A549 (cell line): Measurements from ENCODE around the gene NHEJ1. TPM values are rescaled to one million over a fixed set of nuclear protein-coding genes. Genes with fewer than 3 reads are reported as not detected.

ENCODE experiments used
- ATAC-seq, 2 experiments: fragments of 200-7000 bp in 1 of 2; fragments of >200 bp in 1 of 2; cut with Nextera tagmentation in 1 of 2; cut with Tn5 transposase in 1 of 2; 3 replicates each; pipeline versions ENCODE4 v1.8.0 to v1.9.1; 2018 to 2020; ENCODE audit warnings: mild to moderate bottlenecking in 1 of 2, moderate library complexity in 1 of 2
- CTCF ChIA-PET: fragments of 300-600 bp; sonication (Branson Sonifier 250); formaldehyde crosslinking; extraction: SDS; loops from one replicate; lab custom pipeline; 2021; ENCODE audit warnings: antibody characterized with exemption, inconsistent platforms; lab: Yijun Ruan, JAX
- POLR2A ChIA-PET: fragments of 350-600 bp; formaldehyde crosslinking; extraction: SDS; loops from one replicate; lab custom pipeline; 2021; ENCODE audit warnings: antibody characterized with exemption, inconsistent platforms; lab: Yijun Ruan, JAX
- DNase-seq, 2 experiments: peaks; one replicate each; pipeline versions ENCODE4 v3.0.0 to v3.0.0-alpha.2; 2011 to 2016; ENCODE audit warnings: low read depth in 1 of 2, low spot score in 1 of 2
- FAIRE-seq: peaks from 2 replicates; lab custom pipeline; 2011; peaks lifted over from hg19 to GRCh38; lab: Jason Lieb, UNC
- H3K27ac ChIP-seq, 2 experiments: fragments of >200 bp; sonication (Bioruptor Twin); formaldehyde crosslinking; 3 replicates each; pipeline ENCODE4 v1.5.1; 2016 to 2017
- H3K4me1 ChIP-seq: fragments of >200 bp; sonication (Bioruptor Twin); formaldehyde crosslinking; 3 replicates; pipeline ENCODE4 v1.6.1; 2016
- H3K4me2 ChIP-seq: fragments of >200 bp; sonication (Bioruptor Twin); formaldehyde crosslinking; 3 replicates; pipeline ENCODE4 v1.6.1; 2016
- H3K4me3 ChIP-seq: fragments of >200 bp; sonication (Bioruptor Twin); formaldehyde crosslinking; 3 replicates; pipeline ENCODE4 v1.5.1; 2016
- H3K9me3 ChIP-seq: fragments of >200 bp; sonication (Bioruptor Twin); formaldehyde crosslinking; 3 replicates; pipeline ENCODE4 v1.6.1; 2016
- BCL3 ChIP-seq: fragments of >200 bp; sonication (Bioruptor Twin); formaldehyde crosslinking; IDR thresholded peaks from 3 replicates; pipeline ENCODE4 v1.6.1; 2016
- BHLHE40 ChIP-seq: IDR thresholded peaks from 2 replicates; pipeline ENCODE4 v1.6.1; 2012; ENCODE audit warnings: low read depth, low read length, inconsistent platforms
- CBX2 ChIP-seq: fragments of 200-600 bp; sonication (generic); IDR thresholded peaks from 2 replicates; pipeline ENCODE4 v1.6.1; 2016; ENCODE audit warnings: low read depth, mild to moderate bottlenecking, borderline replicate concordance
- EHF ChIP-seq: fragments of 250-450 bp; sonication (Bioruptor Pico); IDR thresholded peaks from 2 replicates; pipeline ENCODE4 v1.5.0; 2020; ENCODE audit warnings: mild to moderate bottlenecking
- EHMT2 ChIP-seq: fragments of 200-600 bp; sonication (generic); IDR thresholded peaks from 2 replicates; pipeline ENCODE4 v1.6.1; 2016; ENCODE audit warnings: antibody characterized with exemption, low read depth, mild to moderate bottlenecking, moderate library complexity
- EP300 ChIP-seq, 2 experiments: fragments of >200 bp; sonication (Bioruptor Twin); formaldehyde crosslinking; IDR thresholded peaks; 2 replicates in 1 of 2; 3 replicates in 1 of 2; pipeline ENCODE4 v1.6.1; 2016 to 2017
- ESRRA ChIP-seq: fragments of 150-350 bp; IDR thresholded peaks from 2 replicates; pipeline ENCODE4 v1.6.1; 2014; ENCODE audit warnings: mild to moderate bottlenecking, low read length, borderline replicate concordance
- HES2 ChIP-seq: fragments of >200 bp; sonication (Bioruptor Twin); formaldehyde crosslinking; IDR thresholded peaks from 2 replicates; pipeline ENCODE4 v1.6.1; 2016
- HEYL ChIP-seq: fragments of 250-450 bp; sonication (Bioruptor Pico); IDR thresholded peaks from 2 replicates; pipeline ENCODE4 v1.8.0; 2021; ENCODE audit warnings: mild to moderate bottlenecking, moderate library complexity
- HMGXB4 ChIP-seq: fragments of 250-450 bp; sonication (Bioruptor Pico); IDR thresholded peaks from 2 replicates; pipeline ENCODE4 v1.5.0; 2021; ENCODE audit warnings: mild to moderate bottlenecking, moderate library complexity, borderline replicate concordance
- HOXA7 ChIP-seq: fragments of 250-450 bp; sonication (Bioruptor Pico); IDR thresholded peaks from 2 replicates; pipeline ENCODE4 v1.5.0; 2020; ENCODE audit warnings: mild to moderate bottlenecking, moderate library complexity
- HOXB13 ChIP-seq: fragments of 250-450 bp; sonication (Bioruptor Pico); IDR thresholded peaks from 2 replicates; pipeline ENCODE4 v1.5.0; 2020; ENCODE audit warnings: low read depth, mild to moderate bottlenecking, moderate library complexity
- HOXB5 ChIP-seq: fragments of 250-450 bp; sonication (Bioruptor Pico); IDR thresholded peaks from 2 replicates; pipeline ENCODE4 v1.5.0; 2020; ENCODE audit warnings: mild to moderate bottlenecking, moderate library complexity
- JUN ChIP-seq, 2 experiments: fragments of >200 bp; sonication (Bioruptor Twin); formaldehyde crosslinking; IDR thresholded peaks; 2 replicates in 1 of 2; 3 replicates in 1 of 2; pipeline ENCODE4 v1.6.1; 2016 to 2017
- KDM1A ChIP-seq: fragments of 200-600 bp; sonication (generic); IDR thresholded peaks from 2 replicates; pipeline ENCODE4 v1.6.1; 2016; ENCODE audit warnings: low read depth, mild to moderate bottlenecking
- MAX ChIP-seq: IDR thresholded peaks from 2 replicates; pipeline ENCODE4 v1.6.1; 2012
- MAZ ChIP-seq: fragments of 150-350 bp; IDR thresholded peaks from 2 replicates; pipeline ENCODE4 v1.6.1; 2014; ENCODE audit warnings: antibody characterized with exemption, low read depth, low read length, borderline replicate concordance
- NPAS2 ChIP-seq: fragments of 250-450 bp; sonication (Bioruptor Pico); IDR thresholded peaks from 2 replicates; pipeline ENCODE4 v1.8.0; 2022; ENCODE audit warnings: mild to moderate bottlenecking, moderate library complexity, borderline replicate concordance
- POLR2AphosphoS2 ChIP-seq: conservative IDR thresholded peaks from 2 replicates; pipeline ENCODE4 v1.6.1; 2012; ENCODE audit warnings: low read length, improper control_type of control experiment, inconsistent platforms
- RAD21 ChIP-seq, 2 experiments: fragments of >200 bp in 1 of 2; sonication (Bioruptor Twin) in 1 of 2; formaldehyde crosslinking in 1 of 2; IDR thresholded peaks in 1 of 2; conservative IDR thresholded peaks in 1 of 2; 2 replicates in 1 of 2; 3 replicates in 1 of 2; pipeline ENCODE4 v1.6.1; 2012 to 2018; ENCODE audit warnings: inconsistent platforms in 1 of 2
- RARB ChIP-seq: fragments of 250-450 bp; sonication (Bioruptor Pico); IDR thresholded peaks from 2 replicates; pipeline ENCODE4 v1.8.0; 2021; ENCODE audit warnings: mild to moderate bottlenecking, moderate library complexity
- RCOR1 ChIP-seq: fragments of 150-350 bp; IDR thresholded peaks from 2 replicates; pipeline ENCODE4 v1.6.1; 2014; ENCODE audit warnings: antibody characterized with exemption, low read length, low read depth
- REST ChIP-seq: fragments of 200-600 bp; sonication (generic); IDR thresholded peaks from 2 replicates; pipeline ENCODE4 v1.6.1; 2016; ENCODE audit warnings: antibody characterized with exemption, mild to moderate bottlenecking, moderate library complexity
- RFX5 ChIP-seq: fragments of 450-650 bp; IDR thresholded peaks from 2 replicates; pipeline ENCODE4 v1.7.1; 2014; ENCODE audit warnings: antibody characterized with exemption, mild to moderate bottlenecking, moderate library complexity
- RNF2 ChIP-seq: fragments of 200-600 bp; sonication (generic); IDR thresholded peaks from 2 replicates; pipeline ENCODE4 v1.6.1; 2016; ENCODE audit warnings: low read depth, mild to moderate bottlenecking, antibody characterized with exemption, moderate library complexity, borderline replicate concordance
- TFCP2L1 ChIP-seq: fragments of 250-450 bp; sonication (Bioruptor Pico); IDR thresholded peaks from 2 replicates; pipeline ENCODE4 v1.5.0; 2021; ENCODE audit warnings: mild to moderate bottlenecking
- ZNF302 ChIP-seq: fragments of 250-450 bp; sonication (Bioruptor Pico); IDR thresholded peaks from 2 replicates; pipeline ENCODE4 v1.9.0; 2021; ENCODE audit warnings: inconsistent platforms, mild to moderate bottlenecking, moderate library complexity
- ZSCAN20 ChIP-seq: fragments of 250-450 bp; sonication (Bioruptor Pico); IDR thresholded peaks from 2 replicates; pipeline ENCODE4 v1.8.0; 2022; ENCODE audit warnings: mild to moderate bottlenecking, moderate library complexity
- WGBS: methylation state at CpG from one replicate; pipeline ENCODE4 v1.1.6; 2017; ENCODE audit errors: missing lambda C conversion rate; 5-methylcytosine and 5-hydroxymethylcytosine counted together
- polyA plus RNA-seq, 4 experiments: library from polyadenylated mRNA; depleted of rRNA in 3 of 4; stranded (reverse); fragments of >200 nt; fragmentation: RNase III in 1 of 4; extraction: RNeasy Plus Mini Kit Qiagen cat#74134 plus additional on column Dnase treatment in 1 of 4; gene quantifications; 2 replicates in 3 of 4; 3 replicates in 1 of 4; pipeline ENCODE4 v1.2.3, GENCODE V29; 2011 to 2017

The NHEJ1 gene
- polyA plus RNA-seq, 2 of the 4 experiments (the other 2 are of a cell fraction): 18.5 to 31.8 TPM

- TF ChIP-seq HOXA7 (no peak), JUN (IDR thresholded peaks at IDR 0.05) (no peak), EHF (CRISPR knock-in tag) (no peak), HOXB13 (no peak), TFCP2L1 (CRISPR knock-in tag) (no peak), HES2 (no peak), RARB (CRISPR knock-in tag) (no peak), ESRRA (no peak), POLR2AphosphoS2 (no peak), BHLHE40 (no peak), MAX (no peak), HMGXB4 (CRISPR knock-in tag) (no peak), HOXB5 (CRISPR knock-in tag) (no peak), CBX2 (no peak), HEYL (CRISPR knock-in tag) (no peak)
- H3K4me3 ChIP-seq: no peak overlapping the region
- no peaks in the 10 kb centered on the region for H3K9me3 ChIP-seq
- H3K4me1 ChIP-seq: no peaks in the 10 kb centered on the region
- no peak for ATAC-seq
- ChIA-PET CTCF (interaction anchor here (2.5 to 11.1 kb wide), 4 partner anchors 8 to 37 kb away, joined by 10 to 123 read pairs (median 14); no protein-coding TSS in a partner anchor), POLR2A (no interaction called here)
- no peak overlapping the region for H3K4me2 ChIP-seq
- FAIRE-seq: no peak
- H3K27ac ChIP-seq: no peak overlapping the region
- no peak for DNase-seq
- 78% methylated on average over 2 of the region's 2 CpGs for WGBS
Measured at GRCh38 chr2:219079417-219079816, 81.2 kb downstream of the NHEJ1 start.

- ChIA-PET CTCF (interaction anchor here (0.5 to 11.1 kb wide), 4 partner anchors 21 to 432 kb away, joined by 3 to 123 read pairs (median 11); no protein-coding TSS in a partner anchor), POLR2A (no interaction called here)
- no peak overlapping the region for H3K27ac ChIP-seq
- DNase-seq: no peak
- WGBS: 88% methylated on average over 4 of the region's 4 CpGs
- no peak for TF ChIP-seq KDM1A
- ATAC-seq: no peak
- no peaks in the 10 kb centered on the region for H3K4me1 ChIP-seq
- no peak overlapping the region for H3K4me3 ChIP-seq
- no peak for FAIRE-seq
- H3K9me3 ChIP-seq: no peaks in the 10 kb centered on the region
- H3K4me2 ChIP-seq: no peak overlapping the region
Measured at GRCh38 chr2:219078951-219079350, 81.7 kb downstream of the NHEJ1 start.

- ATAC-seq: no peak
- FAIRE-seq: no peak
- H3K27ac ChIP-seq: no peak overlapping the region
- no peaks in the 10 kb centered on the region for H3K9me3 ChIP-seq
- WGBS: 75% methylated on average over 3 of the region's 3 CpGs
- no peaks in the 10 kb centered on the region for H3K4me1 ChIP-seq
- no peak overlapping the region for H3K4me2 ChIP-seq
- ChIA-PET CTCF (interaction anchor here (11.1 kb wide), 1 partner anchor 38 kb away, joined by 123 read pairs; no protein-coding TSS in a partner anchor), POLR2A (no interaction called here)
- no peak for DNase-seq
- no peak overlapping the region for H3K4me3 ChIP-seq
- TF ChIP-seq RFX5 (no peak), REST (no peak), RNF2 (no peak), HEYL (CRISPR knock-in tag) (no peak), ZNF302 (CRISPR knock-in tag) (no peak), HOXB5 (CRISPR knock-in tag) (no peak), TFCP2L1 (CRISPR knock-in tag) (no peak), MAZ (no peak), ZSCAN20 (CRISPR knock-in tag) (no peak), EHMT2 (no peak), EP300 (IDR thresholded peaks at IDR 0.05) (no peak), BHLHE40 (no peak), JUN (IDR thresholded peaks at IDR 0.05) (no peak), RCOR1 (no peak), RAD21 (conservative IDR thresholded peaks at IDR 0.05 in 1 of 2, IDR thresholded peaks at IDR 0.05 in 1 of 2) (no peak), CBX2 (no peak), BCL3 (no peak), NPAS2 (CRISPR knock-in tag) (no peak)
Measured at GRCh38 chr2:219078126-219078525, 82.5 kb downstream of the NHEJ1 start.
